GM19438 (cell line): ENCODE data around the gene BASP1.
"Not testable (repeated sequence)": the region's sequence is repeated elsewhere in the genome, so short reads cannot be mapped to it uniquely, and the experiment has no call there.

Experiments
- ATAC-seq: cut with Tn5 transposase; IDR thresholded peaks from one replicate; pipeline ENCODE4 v1.9.1; 2021; ENCODE audit warnings: low read depth; ENCODE audit not compliant: unreplicated experiment

BASP1 gene

DNA sequence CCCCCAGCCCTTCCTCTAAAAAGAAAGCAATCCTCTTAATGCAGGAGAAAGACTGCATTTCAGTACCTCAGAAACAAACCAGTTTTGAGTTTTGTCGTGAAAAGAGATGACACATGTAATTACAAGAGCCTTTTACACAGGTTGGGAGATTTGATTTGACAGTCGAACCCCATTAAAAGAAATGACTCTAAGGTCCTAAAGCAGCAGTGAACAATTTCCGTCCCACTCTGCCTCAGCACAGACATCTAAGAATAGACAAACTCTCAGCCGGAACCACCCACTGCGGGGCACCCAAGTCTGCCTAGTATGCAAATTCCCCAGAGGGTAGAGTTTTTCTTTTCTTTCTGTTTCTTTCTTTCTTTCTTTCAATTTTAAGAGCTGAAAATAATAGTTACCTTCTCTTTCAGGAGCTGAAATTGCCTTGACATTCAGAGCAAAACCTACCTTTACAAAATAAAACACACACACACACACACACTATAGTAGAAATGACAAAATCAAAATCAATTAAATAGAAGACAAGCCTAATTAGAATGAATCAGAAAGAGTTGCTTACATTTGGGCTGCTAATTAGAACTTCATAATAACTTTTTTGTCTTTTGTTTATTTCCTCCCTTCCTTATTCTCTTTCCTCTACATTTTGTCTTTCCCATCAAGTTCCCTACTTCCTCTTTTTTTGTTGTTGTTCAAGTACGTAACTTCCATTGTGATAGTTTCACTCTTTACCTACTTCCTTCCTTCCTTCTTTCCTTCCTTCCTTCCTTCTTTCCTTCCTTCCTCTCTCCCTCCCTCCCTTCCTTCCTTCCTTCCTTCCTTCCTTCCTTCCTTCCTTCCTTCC, 65.1 kb downstream of the BASP1 start:
- peak; percentile 93 for ATAC-seq

DNA sequence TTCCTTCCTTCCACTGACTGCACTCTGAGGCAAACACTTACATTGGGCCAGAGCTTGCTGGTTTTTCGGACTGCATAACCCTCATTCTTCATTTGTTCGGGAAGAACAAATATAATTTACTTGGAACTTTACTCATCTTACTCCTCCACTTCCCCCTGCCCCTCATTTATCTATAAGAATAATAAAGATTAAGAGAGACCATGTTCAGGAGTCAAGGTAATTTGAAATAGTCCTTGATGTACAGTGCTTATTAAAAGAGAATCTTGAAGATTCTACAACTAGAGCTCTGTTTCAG, 65.6 kb downstream of the BASP1 start:
- no peak for ATAC-seq

DNA sequence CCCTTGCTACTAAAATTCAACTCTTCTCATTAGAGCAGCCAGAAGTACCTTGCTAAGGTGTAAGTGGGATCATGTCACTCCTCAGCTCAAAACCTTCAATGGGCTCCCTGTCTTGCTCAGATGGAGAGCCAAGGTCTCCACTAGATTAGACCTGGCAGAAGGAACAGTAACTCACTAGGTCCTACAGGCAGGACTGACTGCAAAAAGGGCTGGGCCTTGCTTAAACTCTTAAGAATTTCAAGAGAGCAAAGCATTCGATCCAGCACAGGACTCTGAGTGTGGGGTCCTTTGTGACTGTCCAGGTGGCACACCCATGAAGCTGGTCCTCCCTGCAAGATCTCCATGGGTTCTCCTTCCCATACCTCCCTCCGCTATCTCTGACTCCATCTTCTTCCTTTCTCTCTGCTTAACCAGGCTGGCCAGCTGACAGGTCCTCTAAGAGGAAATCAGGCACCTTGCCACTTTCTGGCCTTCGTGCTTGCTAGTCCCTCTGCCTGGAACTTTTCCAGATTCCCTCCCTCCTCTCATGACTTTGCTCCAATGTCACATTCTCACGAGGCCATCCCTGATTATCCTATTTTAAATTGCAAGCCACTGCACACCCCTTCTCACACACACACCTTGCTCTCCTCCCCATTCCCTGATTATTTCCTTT, 70.2 kb downstream of the BASP1 start:
- no peak for ATAC-seq

DNA sequence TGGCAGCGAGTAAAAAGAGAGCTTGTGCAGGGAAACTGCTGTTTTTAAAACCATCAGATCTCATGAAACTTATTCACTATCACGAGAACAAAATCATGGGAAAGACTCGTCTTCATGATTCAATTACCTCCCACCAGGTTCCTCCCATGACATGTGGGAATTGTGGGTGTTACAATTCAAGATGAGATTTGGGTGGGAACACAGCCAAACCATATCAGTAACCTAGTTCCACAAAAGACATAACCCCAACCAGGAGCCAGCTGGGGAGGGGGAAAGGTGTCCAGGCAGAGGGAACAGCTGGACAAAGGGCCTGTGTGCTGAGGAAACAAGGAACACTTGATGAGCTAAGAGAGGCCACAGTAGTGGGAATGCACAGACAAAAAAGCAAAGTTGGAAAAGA, 71.1 kb downstream of the BASP1 start:
- ATAC-seq = no peak

DNA sequence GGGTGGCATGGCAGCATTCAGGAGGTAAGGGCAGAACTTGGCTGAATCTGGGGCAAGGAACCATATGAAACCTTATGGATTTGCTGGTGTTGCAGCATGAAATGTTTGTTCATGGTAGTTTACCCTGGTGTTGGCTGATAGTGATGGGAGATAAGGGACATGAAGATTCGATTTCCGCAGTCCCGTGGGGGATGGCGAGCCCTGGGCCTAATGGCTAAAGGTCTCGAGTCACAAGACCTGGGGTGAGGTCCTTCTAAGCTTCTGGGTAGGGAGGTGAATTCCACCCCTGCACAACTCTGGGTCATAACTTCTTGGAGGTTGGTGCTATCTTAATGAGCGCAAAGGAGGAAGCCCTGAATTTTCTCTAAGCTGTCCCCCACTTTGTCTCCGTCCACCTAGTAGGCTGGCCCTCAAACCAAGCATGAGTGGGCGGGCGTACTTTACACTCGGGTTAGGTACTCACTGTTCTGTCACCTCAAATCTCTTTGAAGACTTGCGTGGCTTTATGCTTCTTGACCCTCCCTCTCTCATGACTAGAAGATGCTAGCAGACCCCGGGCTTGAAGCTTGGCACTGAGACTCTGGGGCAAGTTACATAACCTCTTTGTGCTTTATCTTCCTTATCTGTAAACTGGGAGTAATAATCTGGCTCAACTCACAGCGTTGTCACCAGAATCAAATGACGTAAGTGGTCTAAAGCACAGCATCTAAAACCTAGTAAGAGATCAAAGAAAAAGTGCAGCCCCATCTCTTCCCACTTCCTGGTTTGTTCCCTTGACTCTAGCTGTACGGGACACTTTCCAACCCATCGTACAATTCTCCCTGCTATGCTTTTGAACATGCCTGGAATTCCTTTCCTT, 72.5 kb downstream of the BASP1 start:
- no peak for ATAC-seq

DNA sequence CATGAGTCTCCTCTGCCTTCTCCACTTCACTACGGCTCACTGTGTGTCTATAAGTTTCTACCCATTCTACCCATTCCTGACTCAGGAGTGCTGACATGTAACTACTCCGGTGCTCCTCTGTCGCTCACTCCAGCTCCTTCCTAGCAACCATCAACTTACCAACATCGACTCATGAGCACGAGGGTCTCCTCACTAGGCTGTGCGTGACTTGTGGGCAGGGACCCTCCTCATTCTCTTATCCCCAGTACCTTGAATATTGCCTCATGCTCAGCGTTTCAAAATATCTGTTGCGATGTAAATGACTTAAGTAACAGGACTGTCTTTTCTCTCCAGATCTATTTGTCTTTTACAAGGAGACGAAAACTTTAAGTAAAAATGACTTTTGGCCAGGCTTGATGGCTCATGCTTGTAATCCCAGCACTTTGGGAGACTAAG, 73.1 kb downstream of the BASP1 start:
- no peak for ATAC-seq

DNA sequence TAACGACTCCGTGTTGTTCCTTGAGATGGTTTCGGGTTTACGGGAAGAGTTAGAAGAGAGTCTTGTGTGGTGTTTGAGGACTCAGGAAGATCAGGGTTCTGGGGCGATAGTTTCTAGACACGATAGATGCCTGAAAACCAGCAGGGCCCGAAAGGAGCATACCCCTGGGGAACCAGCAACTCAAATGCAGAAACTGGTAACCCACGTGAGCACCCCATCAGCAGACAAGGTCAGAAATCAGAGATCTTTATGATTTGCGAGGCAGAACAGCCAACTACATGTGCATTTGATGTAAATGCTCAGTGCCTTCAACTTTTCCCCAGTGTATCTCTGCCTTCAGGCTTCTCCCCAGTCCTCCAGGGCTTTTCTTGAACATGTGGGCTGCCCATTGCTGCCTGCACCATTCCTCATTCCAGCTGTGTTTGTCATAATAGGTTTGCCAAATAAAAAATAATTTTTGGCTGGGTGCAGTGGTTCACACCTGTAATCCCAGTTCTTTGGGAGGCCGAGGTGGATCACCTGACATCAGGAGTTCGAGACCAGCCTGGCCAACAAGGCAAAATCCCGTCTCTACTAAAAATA, 75.1 kb downstream of the BASP1 start:
- ATAC-seq = no peak

DNA sequence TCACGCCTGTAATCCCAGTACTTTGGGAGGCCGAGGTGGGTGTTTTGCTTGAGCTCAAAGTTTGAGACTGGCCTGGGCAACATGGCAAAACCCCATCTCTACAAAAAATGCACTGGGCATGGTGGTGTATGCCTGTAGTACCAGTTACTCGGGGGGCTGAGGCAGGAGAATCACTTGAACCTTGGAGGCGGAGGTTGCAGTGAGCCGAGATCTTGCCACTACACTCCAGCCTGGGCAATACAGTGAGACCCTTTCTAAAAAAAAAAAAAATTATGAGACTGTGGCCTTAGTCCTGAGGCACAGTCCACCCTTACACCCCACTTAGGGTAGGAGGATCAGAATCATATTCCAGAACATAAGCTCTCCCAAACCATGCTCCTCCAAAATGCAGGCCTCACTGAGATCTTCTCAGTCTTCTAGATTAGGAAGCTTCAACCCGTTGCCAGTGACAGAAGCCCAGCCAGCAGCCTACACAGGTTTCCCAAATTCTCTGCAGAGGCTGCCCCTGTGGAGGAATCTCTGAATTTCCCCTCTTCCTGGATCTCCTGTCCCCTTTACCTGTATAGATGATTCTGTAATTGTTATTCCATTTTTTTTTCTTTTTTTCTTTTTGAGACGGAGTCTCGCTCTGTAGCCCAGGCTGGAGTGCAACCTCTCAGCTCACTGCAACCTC, 77.3 kb downstream of the BASP1 start:
- no peak for ATAC-seq

DNA sequence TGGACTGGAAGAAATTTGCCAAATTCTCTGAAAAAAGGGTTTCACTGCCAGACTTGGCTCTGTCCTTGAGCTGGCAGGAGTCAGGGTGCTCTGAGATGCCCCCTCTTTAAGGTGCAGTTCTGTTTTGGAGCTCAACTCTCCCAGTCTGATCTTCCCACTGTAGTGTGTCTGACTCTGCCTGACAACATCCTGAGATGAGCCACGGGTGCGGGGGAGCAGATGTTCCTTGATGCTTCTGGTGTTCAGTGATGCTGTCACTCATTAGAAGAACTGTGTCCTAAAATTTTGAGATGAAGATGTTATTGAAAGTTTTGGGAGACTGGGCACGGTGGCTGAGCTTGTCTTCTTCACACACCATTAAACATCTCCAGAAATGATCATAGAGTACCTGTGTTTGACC, 78.2 kb downstream of the BASP1 start:
- no peak for ATAC-seq

DNA sequence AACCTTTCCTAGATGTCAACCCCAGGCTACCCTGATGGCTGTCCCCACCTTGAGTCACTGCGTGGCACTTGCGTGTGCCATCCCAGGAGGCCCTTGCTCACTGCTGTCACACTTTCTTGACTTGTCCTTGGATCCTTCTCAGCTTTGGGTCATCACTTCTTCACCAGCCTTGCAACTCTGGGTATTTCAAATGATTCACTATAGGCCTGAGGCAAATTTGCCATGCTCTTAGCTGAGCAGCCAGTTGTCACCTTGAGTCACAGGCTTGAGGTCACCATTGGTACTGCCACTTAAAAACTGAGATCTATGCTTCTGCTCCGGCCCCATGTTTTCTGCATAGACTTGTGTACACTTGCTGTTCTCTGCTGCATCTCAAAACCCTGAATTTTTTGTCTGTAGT, 84.7 kb downstream of the BASP1 start:
- ATAC-seq = no peak

DNA sequence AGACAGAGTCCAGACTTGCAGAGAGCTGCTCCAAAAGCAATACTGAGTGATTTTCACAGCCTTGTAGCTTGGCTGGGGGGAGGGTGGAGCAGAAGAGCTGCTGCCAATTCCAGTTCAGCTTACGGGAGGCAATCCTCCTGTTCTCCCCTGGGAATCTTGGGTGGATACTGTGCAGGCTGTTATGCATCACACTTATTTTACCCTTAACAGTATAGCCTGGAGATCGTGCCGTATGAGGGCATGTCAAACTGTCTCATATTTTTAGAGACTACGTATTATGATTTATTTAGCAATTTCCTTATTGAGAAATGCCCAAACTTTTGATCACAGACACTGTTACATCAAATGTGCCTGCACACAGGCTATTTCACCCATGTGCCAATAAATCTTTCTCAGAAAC, 85.2 kb downstream of the BASP1 start:
- no peak for ATAC-seq

DNA sequence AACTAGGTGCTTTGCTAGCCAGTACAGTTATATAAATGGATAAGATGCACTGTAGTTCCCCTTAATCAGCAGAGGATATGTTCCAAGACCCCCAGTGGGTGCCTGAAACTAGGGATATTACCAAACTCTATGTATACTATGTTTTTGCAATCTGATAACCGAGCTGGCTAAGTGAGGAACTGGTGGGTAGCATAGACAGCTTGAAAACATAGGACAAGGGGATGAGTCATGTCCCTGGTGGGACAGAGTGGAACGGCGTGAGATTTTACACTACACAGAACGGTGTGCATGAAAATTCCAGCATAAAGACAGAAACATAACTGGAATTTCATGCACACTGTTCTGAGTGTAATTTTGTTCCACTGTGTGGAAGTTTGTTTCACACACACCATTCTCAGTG, 86.9 kb downstream of the BASP1 start:
- ATAC-seq = no peak

DNA sequence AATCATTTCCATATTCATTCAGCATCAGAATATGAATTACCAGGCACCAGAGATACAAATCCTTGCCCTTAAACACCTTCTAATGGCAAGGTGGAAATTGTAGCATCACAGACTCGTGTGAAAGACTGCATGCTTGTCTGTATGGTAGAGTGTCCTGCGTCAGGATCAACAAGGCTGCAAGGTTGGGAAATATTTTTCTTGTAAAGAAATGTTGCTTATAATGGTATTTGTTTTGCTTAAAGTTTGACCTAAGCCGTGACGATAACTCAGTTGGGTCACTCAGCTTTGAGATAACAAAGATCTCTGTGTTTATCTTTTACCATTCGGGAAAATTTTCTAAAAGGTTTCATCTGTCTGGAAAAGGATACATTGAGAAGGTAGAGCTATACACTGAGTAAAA, 87.6 kb downstream of the BASP1 start:
- no peak for ATAC-seq

DNA sequence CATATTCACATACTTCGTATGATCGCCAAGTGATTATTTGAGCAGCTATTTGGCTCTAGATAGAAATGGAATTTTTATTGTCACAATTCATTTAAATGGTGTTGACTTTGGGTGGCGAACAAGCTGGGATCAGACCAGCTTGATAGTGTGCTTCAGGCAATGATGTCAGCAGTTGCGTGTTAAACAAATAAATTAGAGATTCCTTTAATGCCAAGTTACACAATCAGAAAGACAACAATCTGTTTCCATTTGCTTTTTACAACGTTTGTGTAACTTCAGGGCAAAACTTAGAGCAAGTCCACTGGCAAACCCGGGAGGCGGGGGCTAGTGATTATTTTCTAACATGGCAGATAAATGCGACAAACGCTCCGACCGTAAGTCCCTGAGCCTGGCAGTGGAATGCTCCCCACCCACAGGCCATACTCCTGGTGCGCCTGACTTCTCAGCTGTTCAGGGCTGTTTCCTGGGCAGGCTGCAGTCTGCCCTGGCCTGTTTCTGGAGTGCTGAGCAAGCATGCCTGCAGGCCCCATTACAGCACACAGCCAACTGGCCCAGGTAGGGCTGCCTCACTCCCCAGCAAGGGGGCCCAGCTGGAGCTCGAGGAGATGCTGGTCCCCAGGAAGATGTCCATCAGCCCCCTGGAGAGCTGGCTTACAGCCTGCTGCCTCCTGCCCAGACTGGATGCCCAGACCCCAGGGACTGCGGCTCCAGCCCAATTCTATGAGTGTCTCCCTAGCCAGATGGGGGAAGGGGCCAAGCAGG, 88.7 kb downstream of the BASP1 start:
- no peak for ATAC-seq

DNA sequence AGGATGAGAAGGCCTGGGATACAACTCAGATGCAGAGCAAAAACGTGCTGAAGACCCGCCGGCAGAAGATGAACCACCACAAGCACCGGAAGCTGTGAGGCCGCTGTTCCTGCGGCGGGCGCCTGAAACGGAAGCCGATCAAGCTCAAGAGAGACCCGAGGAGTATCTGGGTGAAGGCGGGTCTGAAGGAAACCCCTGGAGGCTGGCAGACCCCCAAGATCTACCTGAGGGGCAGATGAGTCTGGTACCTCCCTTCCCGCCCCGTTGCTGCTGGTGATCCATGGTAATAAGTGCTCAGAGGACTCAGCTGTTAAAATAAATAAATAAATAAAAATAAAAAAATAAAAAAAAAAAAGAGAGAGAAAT, 89.3 kb downstream of the BASP1 start:
- no peak for ATAC-seq

DNA sequence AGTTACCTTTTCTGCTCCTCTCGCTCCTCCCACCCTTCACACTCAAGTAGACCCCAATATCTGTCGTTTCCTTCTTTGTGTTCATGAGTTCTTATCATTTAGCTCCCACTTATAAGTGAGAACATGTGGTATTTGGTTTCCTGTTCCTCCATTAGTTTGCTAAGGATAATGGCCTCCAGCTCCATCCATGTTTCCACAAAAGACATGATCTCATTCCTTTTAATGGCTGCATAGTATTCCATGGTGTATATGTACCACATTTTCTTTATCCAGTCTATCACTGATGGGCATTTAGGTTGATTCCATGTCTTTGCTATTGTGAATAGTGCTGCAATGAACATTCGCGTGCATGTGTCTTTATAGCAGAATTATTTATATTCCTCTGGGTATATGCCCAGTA, 90.0 kb downstream of the BASP1 start:
- ATAC-seq = not testable (repeated sequence)

DNA sequence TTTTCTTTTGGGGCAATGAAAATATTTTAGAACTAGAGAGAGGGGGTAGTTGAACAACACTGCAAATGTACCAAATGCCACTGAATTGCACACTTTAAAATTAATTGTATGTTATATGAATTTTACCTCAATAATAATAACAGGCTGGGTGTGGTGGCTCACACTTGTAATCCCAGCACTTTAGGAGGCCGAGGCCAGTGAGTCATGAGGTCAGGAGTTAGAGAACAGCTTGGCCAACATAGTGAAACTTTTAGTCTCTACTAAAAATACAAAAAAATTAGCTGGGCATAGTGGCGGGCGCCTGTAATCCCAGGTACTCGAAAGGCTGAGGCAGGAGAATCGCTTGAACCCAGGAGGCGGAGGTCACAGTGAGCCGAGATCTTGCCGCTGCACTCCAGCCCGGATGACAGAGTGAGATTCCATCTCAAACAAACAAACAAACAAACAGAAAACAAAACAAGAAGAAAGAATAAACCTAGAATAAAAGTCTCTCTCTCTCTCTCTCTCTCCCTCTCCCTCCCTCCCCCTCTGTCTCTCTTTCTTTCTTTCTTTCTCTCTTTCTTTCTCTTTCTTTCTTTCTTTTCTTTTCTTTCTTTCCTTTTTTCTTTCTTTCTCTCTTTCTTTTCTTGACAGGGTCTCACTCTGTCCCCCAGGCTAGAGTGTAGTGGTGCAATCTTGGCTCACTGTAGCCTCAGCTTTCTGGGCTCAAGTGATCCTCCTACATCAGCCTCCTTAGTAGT, 91.1 kb downstream of the BASP1 start:
- no peak for ATAC-seq

DNA sequence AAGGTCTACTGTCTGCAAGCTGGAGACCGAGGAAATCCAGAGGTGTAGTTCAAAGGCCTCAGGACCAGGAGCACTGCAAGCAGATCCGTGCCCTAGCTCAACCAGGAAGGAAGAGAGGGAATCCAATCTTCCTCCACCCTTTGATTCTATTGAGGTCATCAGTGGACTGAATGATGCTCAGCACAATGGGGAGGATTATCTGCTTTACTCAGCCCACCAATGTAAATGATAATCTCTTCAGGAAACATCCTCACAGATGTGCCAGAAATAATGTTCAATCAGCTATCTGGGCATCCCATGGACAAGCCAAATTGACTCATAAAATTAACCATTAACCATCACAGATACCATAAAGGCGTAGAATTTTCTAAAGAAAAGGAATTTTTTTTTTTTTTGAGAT, 92.0 kb downstream of the BASP1 start:
- no peak for ATAC-seq

DNA sequence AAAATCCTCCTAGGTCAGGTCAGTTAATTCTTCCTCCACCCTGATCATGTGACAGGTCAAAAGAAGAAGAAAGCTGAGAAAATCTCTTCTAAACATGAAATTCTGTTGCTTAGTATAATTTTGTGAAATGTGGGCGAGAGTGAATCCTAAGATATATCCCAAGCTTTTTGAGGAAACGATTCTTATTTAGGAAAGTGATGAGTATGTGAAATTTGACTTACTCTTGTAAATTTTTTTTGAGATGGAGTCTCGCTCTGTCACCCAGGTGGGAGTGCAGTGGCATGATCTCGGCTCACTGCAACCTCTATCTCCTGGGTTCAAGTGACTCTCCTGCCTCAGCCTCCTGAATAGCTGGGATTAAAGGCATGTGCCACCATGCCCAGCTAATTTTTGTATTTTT, 93.1 kb downstream of the BASP1 start:
- not testable (repeated sequence) for ATAC-seq
